Measurements from ENCODE around the gene RPGR. TPM values are rescaled to one million over a fixed set of nuclear protein-coding genes. Genes with fewer than 3 reads are reported as not detected.
A peak's percentile ranks its signal among the peaks of the same experiment; 100 is the strongest.

Gene RPGR
- total RNA-seq, 8 experiments from 2014 or later, result 3.6 to 25.7 (median 6.0) TPM

GRCh38 chrX:38347136-38347535 is 19.8 kb upstream of the RPGR start:
- Histone ChIP-seq H3K4me1 (replicated peaks in 1 of 2) (no peaks in the 10 kb centered on the region), H3K27ac (no peak overlapping the region), H3K4me3 (no peak overlapping the region)
- in situ Hi-C loops (cut with MboI; ENCODE audit: low pct_unique_long_range_greater_than_20kb in 2 of 9, low sequenced_read_pairs in 9 of 9, unreplicated experiment in 9 of 9), result loop anchor here in 2 of 9 experiments (25.0 kb wide), 1 partner anchor 290 kb away; no protein-coding TSS in a partner anchor
- peak in 2 of 8 experiments; percentile 35 to 49 for ATAC-seq (replicated peaks in 6 of 8)
- 57 to 100% (median 70%) methylated on average over 1 to 2 of the region's 2 CpGs; no CpG with 5 or more reads in 4 of the 10 experiments for WGBS, 10 experiments

DNA sequence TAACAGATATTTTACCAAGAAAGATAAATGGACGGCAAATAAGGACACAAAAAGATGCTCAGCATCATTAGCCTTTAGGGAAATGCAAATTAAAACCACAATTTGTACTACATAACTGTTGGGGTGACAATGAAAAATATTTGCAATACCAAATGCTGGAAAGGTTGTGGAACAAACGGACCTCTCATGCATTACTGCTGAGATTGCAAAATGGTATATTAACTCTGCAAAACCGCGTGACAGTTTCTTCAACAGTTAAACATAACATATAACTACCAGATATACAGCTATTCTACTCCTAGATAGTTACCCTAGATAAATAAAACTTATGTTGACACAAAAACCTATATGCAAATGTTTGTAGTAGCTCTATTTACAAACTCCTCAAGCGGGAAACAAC is 18.8 kb upstream of the RPGR start:
- H3K4me1 ChIP-seq (replicated peaks in 1 of 2), result no peaks in the 10 kb centered on the region
- in situ Hi-C loops (cut with MboI; ENCODE audit: low pct_unique_long_range_greater_than_20kb in 2 of 9, low sequenced_read_pairs in 9 of 9, unreplicated experiment in 9 of 9), result loop anchor here in 2 of 9 experiments (25.0 kb wide), 1 partner anchor 291 kb away; no protein-coding TSS in a partner anchor
- H3K27ac ChIP-seq, result no peak overlapping the region
- H3K4me3 ChIP-seq, result no peak overlapping the region
- 17 to 100% (median 66%) methylated on average over 1 to 5 of the region's 5 CpGs; no CpG with 5 or more reads in 2 of the 10 experiments for WGBS, 10 experiments
- ATAC-seq (replicated peaks in 6 of 8), result no peak

- Histone ChIP-seq H3K4me1 (replicated peaks in 1 of 2) (no peaks in the 10 kb centered on the region), H3K4me3 (no peak overlapping the region), H3K27ac (no peak overlapping the region)
- in situ Hi-C loops (cut with MboI; ENCODE audit: low pct_unique_long_range_greater_than_20kb in 2 of 9, low sequenced_read_pairs in 9 of 9, unreplicated experiment in 9 of 9), result loop anchor here in 2 of 9 experiments (25.0 kb wide), 1 partner anchor 294 kb away; no protein-coding TSS in a partner anchor
- 0 to 100% (median 41%) methylated on average over 1 to 2 of the region's 2 CpGs; no CpG with 5 or more reads in 6 of the 10 experiments for WGBS, 10 experiments
- no peak for ATAC-seq (replicated peaks in 6 of 8)
Measured at GRCh38 chrX:38342853-38343778, 15.8 kb upstream of the RPGR start.

- WGBS, 10 experiments, result 11 to 100% (median 73%) methylated on average over 1 to 3 of the region's 3 CpGs; no CpG with 5 or more reads in 3 of the 10 experiments
- in situ Hi-C loops (cut with MboI; ENCODE audit: low pct_unique_long_range_greater_than_20kb in 2 of 9, low sequenced_read_pairs in 9 of 9, unreplicated experiment in 9 of 9), result loop anchor here in 2 of 9 experiments (25.0 kb wide), 1 partner anchor 296 kb away; no protein-coding TSS in a partner anchor
- no peak for ATAC-seq (replicated peaks in 6 of 8)
Measured at GRCh38 chrX:38341442-38341841, 14.1 kb upstream of the RPGR start.

GRCh38 chrX:38336538-38337240 is 9.4 kb upstream of the RPGR start:
- no peak for ATAC-seq (replicated peaks in 6 of 8)
- H3K27ac ChIP-seq, result no peak overlapping the region
- no peak overlapping the region for H3K4me3 ChIP-seq
- 60 to 90% (median 68%) methylated on average over 1 to 5 of the region's 5 CpGs; no CpG with 5 or more reads in 3 of the 10 experiments for WGBS, 10 experiments
- peaks cover 9 to 12% of the 10 kb centered on the region in 2 donors for H3K4me1 ChIP-seq (replicated peaks in 1 of 2)
- in situ Hi-C loops (cut with MboI; ENCODE audit: low pct_unique_long_range_greater_than_20kb in 2 of 9, low sequenced_read_pairs in 9 of 9, unreplicated experiment in 9 of 9), result loop anchor here in 2 of 9 experiments (25.0 kb wide), 1 partner anchor 301 kb away; no protein-coding TSS in a partner anchor

More at GRCh38 chrX:38341442-38341841, 14.1 kb upstream of the RPGR start:
- Histone ChIP-seq H3K4me3 (no peak overlapping the region), H3K4me1 (replicated peaks in 1 of 2) (no peaks in the 10 kb centered on the region), H3K27ac (no peak overlapping the region)

- H3K4me3 ChIP-seq, result no peak overlapping the region
- in situ Hi-C loops (cut with MboI; ENCODE audit: low pct_unique_long_range_greater_than_20kb in 2 of 9, low sequenced_read_pairs in 9 of 9, unreplicated experiment in 9 of 9), result loop anchor here in 2 of 9 experiments (25.0 kb wide), 1 partner anchor 302 kb away; no protein-coding TSS in a partner anchor
- no peak overlapping the region for H3K27ac ChIP-seq
- H3K4me1 ChIP-seq (replicated peaks in 1 of 2), result peaks cover 9 to 12% of the 10 kb centered on the region in 2 donors
- ATAC-seq (replicated peaks in 6 of 8), result peak; percentile 57 to 83 (median 72)
Measured at GRCh38 chrX:38335382-38335781, 8.1 kb upstream of the RPGR start.

DNA sequence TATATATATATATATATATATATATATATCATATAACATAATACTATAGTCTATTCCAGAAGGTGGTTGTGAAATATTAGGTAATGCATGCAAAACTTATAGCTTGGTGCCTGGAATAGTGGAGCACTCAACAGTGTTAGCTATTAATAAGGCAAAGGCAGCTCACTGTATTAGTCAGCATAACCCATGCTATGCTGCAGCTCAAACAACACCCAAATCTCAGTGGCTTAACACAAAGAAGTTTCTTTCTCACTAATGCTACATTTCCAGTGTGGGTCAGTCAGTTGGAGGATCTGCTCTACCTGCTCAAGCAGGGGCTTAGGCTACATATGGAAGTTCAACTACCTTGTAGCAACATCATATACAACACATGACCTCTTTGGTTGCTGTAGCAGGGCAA is 5.2 kb upstream of the RPGR start:
- Histone ChIP-seq H3K4me1 (replicated peaks in 1 of 2) (peaks cover 9 to 12% of the 10 kb centered on the region in 2 donors), H3K27ac (no peak overlapping the region), H3K4me3 (no peak overlapping the region)
- ATAC-seq (replicated peaks in 6 of 8), result no peak
- in situ Hi-C loops (cut with MboI; ENCODE audit: low pct_unique_long_range_greater_than_20kb in 2 of 9, low sequenced_read_pairs in 9 of 9, unreplicated experiment in 9 of 9), result loop anchor here in 2 of 9 experiments (25.0 kb wide), 1 partner anchor 305 kb away; no protein-coding TSS in a partner anchor

GRCh38 chrX:38327775-38328081 is 419 bp upstream of the RPGR start:
- ATAC-seq (replicated peaks in 6 of 8), result no peak
- Histone ChIP-seq H3K4me1 (replicated peaks in 1 of 2) (no peaks in the 10 kb centered on the region), H3K27ac (no peak overlapping the region), H3K4me3 (peak overlapping the region; percentile 48 to 87 (median 70))
- in situ Hi-C loops (cut with MboI; ENCODE audit: low pct_unique_long_range_greater_than_20kb in 2 of 9, low sequenced_read_pairs in 9 of 9, unreplicated experiment in 9 of 9), result loop anchor here in 2 of 9 experiments (25.0 kb wide), 1 partner anchor 310 kb away; no protein-coding TSS in a partner anchor
- WGBS, 10 experiments, result 0 to 50% (median 12%) methylated on average over 1 to 3 of the region's 4 CpGs; no CpG with 5 or more reads in 7 of the 10 experiments

DNA sequence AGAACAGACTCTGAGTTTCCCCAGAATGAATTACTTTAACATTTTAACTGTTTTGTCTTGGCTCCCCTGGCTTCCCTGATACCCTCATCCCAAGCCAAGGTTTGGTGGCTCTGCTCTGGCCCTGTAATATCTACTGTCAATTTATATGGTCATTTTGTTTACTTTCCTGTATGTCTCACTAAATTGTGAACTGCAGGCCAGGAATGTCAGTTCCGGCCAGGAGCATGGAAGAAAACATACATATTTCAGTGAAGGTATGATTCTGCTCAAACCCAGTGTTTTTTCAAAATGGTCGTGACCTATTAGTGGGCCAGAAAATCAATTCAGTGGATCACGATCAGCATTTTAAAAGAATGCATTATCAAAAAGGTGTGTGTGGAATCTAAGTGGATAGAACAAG is 1.2 kb downstream of the RPGR start:
- no peak overlapping the region for H3K27ac ChIP-seq
- in situ Hi-C loops (cut with MboI; ENCODE audit: low pct_unique_long_range_greater_than_20kb in 2 of 9, low sequenced_read_pairs in 9 of 9, unreplicated experiment in 9 of 9), result loop anchor here in 2 of 9 experiments (25.0 kb wide), 1 partner anchor 311 kb away; no protein-coding TSS in a partner anchor
- H3K4me1 ChIP-seq (replicated peaks in 1 of 2), result no peaks in the 10 kb centered on the region
- peak overlapping the region; percentile 48 to 87 (median 70) for H3K4me3 ChIP-seq
- WGBS, 10 experiments, result 0 to 15% (median 0%) methylated on average over 1 to 3 of the region's 3 CpGs; no CpG with 5 or more reads in 7 of the 10 experiments
- no peak for ATAC-seq (replicated peaks in 6 of 8)

GRCh38 chrX:38320819-38321218 is 6.5 kb downstream of the RPGR start:
- 40 to 100% (median 86%) methylated on average over 2 to 4 of the region's 5 CpGs; no CpG with 5 or more reads in 6 of the 10 experiments for WGBS, 10 experiments

DNA sequence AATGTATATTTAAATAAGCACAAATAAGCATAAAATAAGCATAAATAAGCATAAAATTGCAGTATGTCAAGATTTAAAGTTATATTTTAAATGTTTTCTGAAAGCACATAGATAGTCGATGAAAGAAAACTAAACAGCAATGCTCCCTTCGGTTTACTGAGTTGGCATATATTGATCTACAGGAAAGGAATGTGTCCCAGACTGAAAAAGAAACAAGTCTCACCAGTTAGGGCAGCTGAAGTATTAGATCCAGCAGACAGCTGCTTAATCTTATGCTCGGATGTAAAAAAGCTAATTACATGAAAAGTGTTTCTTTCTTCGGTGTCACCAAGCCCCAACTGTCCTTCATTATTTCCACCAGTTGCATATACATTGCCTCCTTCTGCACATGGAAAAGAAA is 8.7 kb downstream of the RPGR start:
- peak in 1 of 8 experiments; percentile 24 for ATAC-seq (replicated peaks in 6 of 8)
- in situ Hi-C loops (cut with MboI; ENCODE audit: low pct_unique_long_range_greater_than_20kb in 2 of 9, low sequenced_read_pairs in 9 of 9, unreplicated experiment in 9 of 9), result no loop called here

More at GRCh38 chrX:38320819-38321218, 6.5 kb downstream of the RPGR start:
- no peak overlapping the region for H3K4me3 ChIP-seq
- in situ Hi-C loops (cut with MboI; ENCODE audit: low pct_unique_long_range_greater_than_20kb in 2 of 9, low sequenced_read_pairs in 9 of 9, unreplicated experiment in 9 of 9), result no loop called here
- no peak overlapping the region for H3K27ac ChIP-seq
- H3K4me1 ChIP-seq (replicated peaks in 1 of 2), result no peaks in the 10 kb centered on the region
- no peak for ATAC-seq (replicated peaks in 6 of 8)

DNA sequence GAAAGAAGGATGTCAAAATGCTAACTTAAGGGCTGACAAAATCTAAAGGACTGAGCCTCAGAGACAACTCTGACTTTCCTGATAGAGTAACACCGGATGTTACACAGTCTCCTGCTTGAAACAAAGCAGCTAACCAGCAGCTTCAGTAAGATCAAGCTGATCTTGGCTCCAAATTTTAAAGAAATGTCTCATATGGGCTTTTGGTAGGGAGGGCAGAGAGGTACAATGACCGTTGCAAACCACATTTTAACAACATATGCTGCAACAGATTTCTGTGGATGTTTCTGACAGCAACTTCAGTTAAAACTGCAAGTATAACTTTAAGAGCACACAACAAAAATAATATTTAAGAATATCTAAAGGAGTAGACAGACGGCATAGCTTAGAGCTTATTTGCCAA is 9.1 kb downstream of the RPGR start:
- ATAC-seq (replicated peaks in 6 of 8), result peak in 1 of 8 experiments; percentile 59
- 0 to 100% (median 52%) methylated on average over 1 to 3 of the region's 3 CpGs; no CpG with 5 or more reads in 4 of the 10 experiments for WGBS, 10 experiments
- in situ Hi-C loops (cut with MboI; ENCODE audit: low pct_unique_long_range_greater_than_20kb in 2 of 9, low sequenced_read_pairs in 9 of 9, unreplicated experiment in 9 of 9), result no loop called here
- Histone ChIP-seq H3K4me3 (no peak overlapping the region), H3K27ac (no peak overlapping the region), H3K4me1 (replicated peaks in 1 of 2) (no peaks in the 10 kb centered on the region)

More for the DNA sequence above, 8.7 kb downstream of the RPGR start:
- no peak overlapping the region for H3K4me3 ChIP-seq
- 8 to 92% (median 50%) methylated on average over 2 to 4 of the region's 4 CpGs; no CpG with 5 or more reads in 5 of the 10 experiments for whole genome bisulfite sequencing, 10 experiments
- H3K27ac ChIP-seq, result no peak overlapping the region
- H3K4me1 ChIP-seq (replicated peaks in 1 of 2), result no peaks in the 10 kb centered on the region
